Heart right ventricle (tissue), 16 donors: ENCODE results near the gene IZUMO4. TPM values are rescaled to one million over a fixed set of nuclear protein-coding genes. Genes with fewer than 3 reads are reported as not detected.
A peak's percentile ranks its signal among the peaks of the same experiment; 100 is the strongest.

Experiments used
- ATAC-seq, 8 donors: fragments of 200-7000 bp; cut with Tn5 transposase; one replicate each; pipeline ENCODE4 v1.9.1; 2020; ENCODE audit warnings: mild to moderate bottlenecking in 8 of 8, moderate library complexity in 8 of 8, moderate number of reproducible peaks in 1 of 8
- DNase-seq, 2 donors: peaks; one replicate each; pipeline ENCODE4 v3.0.0-alpha.2; 2020
- H3K27ac ChIP-seq, 10 donors: fragments of 200-600 bp; sonication (generic) in 2 of 10; one replicate each; pipeline versions ENCODE4 v1.5.0 to v1.8.0; 2020 to 2022; ENCODE audit warnings: mild to moderate bottlenecking in 3 of 10
- H3K27me3 ChIP-seq, 7 donors: fragments of 200-600 bp; one replicate each; pipeline ENCODE4 v1.8.0; 2021 to 2022; ENCODE audit warnings: mild to moderate bottlenecking in 2 of 7
- H3K36me3 ChIP-seq, 9 donors: fragments of 200-600 bp; sonication (generic) in 1 of 9; one replicate each; pipeline versions ENCODE4 v1.5.0 to v1.8.0; 2020 to 2022; ENCODE audit warnings: mild to moderate bottlenecking in 2 of 9
- H3K4me1 ChIP-seq, 9 donors: fragments of 200-600 bp; sonication (generic) in 1 of 9; one replicate each; pipeline versions ENCODE4 v1.5.0 to v1.8.0; 2020 to 2022; ENCODE audit warnings: mild to moderate bottlenecking in 4 of 9
- H3K4me3 ChIP-seq, 10 donors: fragments of 200-600 bp; sonication (generic) in 2 of 10; one replicate each; pipeline versions ENCODE4 v1.5.0 to v1.8.0; 2020 to 2022; ENCODE audit warnings: mild to moderate bottlenecking in 7 of 10, moderate library complexity in 2 of 10
- H3K9me3 ChIP-seq, 11 donors: fragments of 200-600 bp in 10 of 11; sonication (generic) in 2 of 11; one replicate each; pipeline versions ENCODE4 v1.5.0 to v1.8.0; 2013 to 2022; ENCODE audit warnings: mild to moderate bottlenecking in 2 of 11, control low read depth in 1 of 11, moderate library complexity in 1 of 11
- WGBS, 2 donors: extraction: QIAGEN DNeasy Blood & Tissue Kit; methylation state at CpG; one replicate each; pipeline ENCODE4 v1.1.7; 2013; ENCODE audit warnings: inconsistent platforms in 1 of 2; 5-methylcytosine and 5-hydroxymethylcytosine counted together
- intact Hi-C, 10 donors: fragments of 100-400 bp; cut with DNase I; formaldehyde crosslinking; loops; one replicate each; pipeline versions ENCODE4 v1.11.1 to v1.14.2; 2022
- polyA plus RNA-seq, 2 donors: library from polyadenylated mRNA; stranded (reverse); fragments of 200-250 nt; gene quantifications; one replicate each; pipeline ENCODE4 v1.2.3, GENCODE V29; 2013
- total RNA-seq, 10 donors: library from RNA; stranded (reverse); fragmentation: NEBNext Ultra II Directional in 3 of 10; extraction: Animal tissue kit (Norgen Biotek cat#: 25700) in 3 of 10; gene quantifications; one replicate each; pipeline versions ENCODE4 v1.2.1 to v1.2.4, GENCODE V29; 2021 to 2023
- TF ChIP-seq, protein P1 (sequence below), 9 donors: fragments of 200-600 bp; sonication (generic) in 2 of 9; IDR thresholded peaks; one replicate each; pipeline versions ENCODE4 v1.5.0 to v1.8.0; 2021 to 2022; ENCODE audit warnings: antibody characterized with exemption in 9 of 9, mild to moderate bottlenecking in 5 of 9, moderate library complexity in 1 of 9
- donor health status: Arrhythmogenic right ventricular cardiomyopathy.
- donor health status: ischemic (EF 13 %, LVEDD 7.1; RV severe dilation, severe dysfunction).
- donor health status: healthy with polysubstance abuse.
- donor health status: DM: no; HTN: yes; CAD: no.
- donor health status: DM: no; HTN: no; CAD: no.
- donor health status: ischemic (EF 25% LVEDD 6.9; RV normal size, moderate dysfunction).
- donor health status: ischemic (EF 25% LVEDD 5.7; RV mildly dilated, moderate dysfunction).
- donor health status: healthy.
- donor health status: DM: yes; HTN: yes; CAD: no.
- donor health status: Ischemic cardiomyopathy.
- donor health status: ischemic (EF 35%, LVEDD 5.7; RV mildly dilated, moderate dysfunction).
- donor health status: nonischemic (EF 11% LVEDD 7.7; RV severe dilation, severe dysfunction).
- donor health status: DM: yes; HTN: yes; CAD: no.
- donor health status: PGD.
- donor health status: ischemic (EF 29% LVEDD 5.4; RV normal size, mild dysfunction).
- donor health status: nonischemic (EF 23%, LVEDD 6.1; RV moderate dilation, normal function).

IZUMO4 gene
- total and polyA plus RNA-seq, 12 donors: 1.2 to 13.1 (median 2.7) TPM

DNA sequence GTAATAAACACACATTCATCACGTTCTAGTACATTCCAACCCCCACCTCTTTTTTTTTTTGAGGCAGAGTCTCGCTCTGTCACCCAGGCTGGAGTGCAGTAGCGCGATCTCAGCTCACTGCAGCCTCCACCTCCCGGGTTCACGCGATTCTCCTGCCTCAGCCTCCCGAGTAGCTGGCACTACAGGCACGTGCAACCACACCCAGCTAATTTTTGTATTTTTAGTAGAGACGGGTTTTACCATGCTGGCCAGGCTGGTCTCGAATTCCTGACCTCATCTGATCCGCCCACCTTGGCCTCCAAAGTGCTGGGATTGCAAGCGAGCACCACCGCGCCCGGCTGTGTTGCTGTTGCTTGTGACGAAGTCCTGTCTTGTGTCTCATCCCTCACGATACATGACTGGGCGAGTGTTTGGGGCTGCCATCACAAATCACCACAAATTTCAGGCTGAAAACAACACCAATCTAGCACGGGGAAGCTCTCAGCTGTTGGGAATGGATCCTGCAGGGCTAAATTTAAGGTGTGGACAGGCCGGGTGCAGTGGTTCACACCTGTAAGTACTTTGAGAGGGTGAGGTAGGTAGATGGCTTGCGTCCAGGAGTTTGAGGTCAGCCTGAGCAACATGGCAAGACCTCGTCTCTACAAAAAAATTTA, 16.3 kb upstream of the IZUMO4 start:
- 90% methylated on average over 23 of the region's 23 CpGs for WGBS, 2 donors
- ATAC-seq (no peak), DNase-seq (no peak)
- TF ChIP-seq, protein P1, sequence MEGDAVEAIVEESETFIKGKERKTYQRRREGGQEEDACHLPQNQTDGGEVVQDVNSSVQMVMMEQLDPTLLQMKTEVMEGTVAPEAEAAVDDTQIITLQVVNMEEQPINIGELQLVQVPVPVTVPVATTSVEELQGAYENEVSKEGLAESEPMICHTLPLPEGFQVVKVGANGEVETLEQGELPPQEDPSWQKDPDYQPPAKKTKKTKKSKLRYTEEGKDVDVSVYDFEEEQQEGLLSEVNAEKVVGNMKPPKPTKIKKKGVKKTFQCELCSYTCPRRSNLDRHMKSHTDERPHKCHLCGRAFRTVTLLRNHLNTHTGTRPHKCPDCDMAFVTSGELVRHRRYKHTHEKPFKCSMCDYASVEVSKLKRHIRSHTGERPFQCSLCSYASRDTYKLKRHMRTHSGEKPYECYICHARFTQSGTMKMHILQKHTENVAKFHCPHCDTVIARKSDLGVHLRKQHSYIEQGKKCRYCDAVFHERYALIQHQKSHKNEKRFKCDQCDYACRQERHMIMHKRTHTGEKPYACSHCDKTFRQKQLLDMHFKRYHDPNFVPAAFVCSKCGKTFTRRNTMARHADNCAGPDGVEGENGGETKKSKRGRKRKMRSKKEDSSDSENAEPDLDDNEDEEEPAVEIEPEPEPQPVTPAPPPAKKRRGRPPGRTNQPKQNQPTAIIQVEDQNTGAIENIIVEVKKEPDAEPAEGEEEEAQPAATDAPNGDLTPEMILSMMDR (IDR thresholded peaks at IDR 0.05): no peak
- H3K36me3 ChIP-seq: peaks cover 0 to 94% (median 27%) of the 10 kb centered on the region in 9 donors
- no peak overlapping the region for H3K4me3 ChIP-seq
- intact Hi-C loops: no loop called here
- H3K27ac ChIP-seq: no peak overlapping the region
- peaks cover 0 to 48% (median 14%) of the 10 kb centered on the region in 9 donors for H3K4me1 ChIP-seq
- H3K27me3 ChIP-seq: no peaks in the 10 kb centered on the region
- no peaks in the 10 kb centered on the region for H3K9me3 ChIP-seq

DNA sequence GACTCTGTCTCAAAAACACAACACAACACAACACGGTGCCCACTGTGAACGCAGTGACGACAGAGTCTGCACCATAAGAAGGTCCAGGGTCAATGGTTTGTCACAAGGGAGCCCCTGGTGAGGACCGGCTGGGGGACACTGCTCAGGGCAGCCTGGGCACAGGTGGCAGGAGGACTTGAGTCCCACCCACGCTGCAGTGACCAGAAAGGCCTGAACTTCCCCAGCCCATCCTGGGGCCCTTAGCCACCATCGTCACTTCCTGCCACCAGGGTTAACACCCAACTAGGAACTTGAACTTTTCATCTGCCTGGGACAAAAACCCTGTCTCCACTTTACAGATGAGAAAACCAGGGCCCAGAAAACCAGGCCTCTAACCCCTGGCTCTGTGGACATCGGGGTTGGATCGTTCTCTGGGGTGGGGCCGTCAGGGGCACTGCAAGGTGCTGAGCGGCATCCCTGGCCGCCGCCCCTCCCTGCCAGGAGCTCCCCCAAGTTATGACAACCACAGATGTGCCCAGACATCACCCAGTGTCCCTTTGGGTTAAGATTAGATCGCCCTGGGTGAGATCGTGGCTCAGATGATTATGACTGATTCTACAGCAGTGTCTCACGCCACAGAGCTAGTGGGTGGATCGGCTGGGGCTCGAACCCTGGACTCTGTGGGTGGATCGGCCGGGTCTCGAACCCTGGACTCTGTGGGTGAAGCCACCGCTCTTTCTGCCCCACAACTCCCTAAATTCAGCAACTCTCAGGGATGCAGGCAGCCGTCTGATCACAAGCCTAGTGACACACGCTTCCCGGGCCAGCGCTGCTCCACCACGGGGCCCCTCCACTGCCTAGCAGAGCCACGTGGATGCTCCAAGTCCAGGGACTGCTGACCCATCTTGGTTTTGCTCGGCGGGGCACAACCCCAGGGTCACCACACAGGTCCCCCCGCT, 14.6 kb upstream of the IZUMO4 start:
- Histone ChIP-seq H3K27me3 (no peaks in the 10 kb centered on the region), H3K9me3 (no peaks in the 10 kb centered on the region), H3K4me1 (peaks cover 0 to 64% (median 18%) of the 10 kb centered on the region in 9 donors), H3K27ac (peak overlapping the region in 5 of 10 donors; percentile 8 to 97 (median 31)), H3K4me3 (peak overlapping the region in 1 of 10 donors; percentile 63), H3K36me3 (peaks cover 0 to 77% (median 17%) of the 10 kb centered on the region in 9 donors)
- DNase-seq: no peak
- TF ChIP-seq, protein P1 (IDR thresholded peaks at IDR 0.05): no peak
- intact Hi-C loops: no loop called here
- peak in 4 of 8 donors; percentile 6 to 36 (median 24) for ATAC-seq
- 88 to 89% methylated on average over 30 of the region's 30 CpGs for WGBS, 2 donors

DNA sequence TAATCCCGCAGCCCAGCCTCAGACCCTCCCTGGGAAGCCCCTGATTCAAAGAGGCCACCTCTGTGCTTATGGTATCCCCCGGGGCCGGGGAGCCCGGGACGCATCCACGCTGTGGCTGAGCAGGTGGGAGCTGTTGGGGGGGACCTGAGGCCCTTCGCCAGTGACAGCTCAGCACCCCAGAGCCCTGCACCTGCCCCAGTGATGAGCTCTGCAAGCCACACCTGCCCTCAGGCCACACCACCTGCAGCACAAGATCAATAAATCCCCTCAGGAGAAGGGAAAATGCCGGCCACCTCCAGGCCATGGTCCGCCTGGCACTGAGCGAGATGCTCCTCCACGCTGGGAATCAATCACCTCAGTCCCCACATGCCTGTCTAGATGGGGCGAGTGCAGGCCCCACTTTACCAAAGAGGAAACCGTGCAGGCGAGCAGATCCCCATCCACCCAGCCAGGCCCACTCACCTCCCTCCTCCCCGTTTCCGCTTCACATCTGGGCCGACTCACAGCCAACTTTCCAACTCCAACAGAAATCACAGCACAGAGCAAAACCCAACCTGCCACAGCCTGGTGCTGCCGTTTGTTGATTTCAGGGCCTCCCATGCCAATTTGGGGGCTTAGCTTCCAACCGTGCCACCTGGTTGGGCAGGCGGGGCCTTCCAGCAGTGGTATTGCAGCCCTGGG, 13.4 kb upstream of the IZUMO4 start:
- DNase-seq (peak in 1 of 2 donors; percentile 50), ATAC-seq (peak in 5 of 8 donors; percentile 24 to 67 (median 46))
- 70 to 71% methylated on average over 20 of the region's 20 CpGs for WGBS, 2 donors
- peak overlapping the region in 8 of 10 donors; percentile 18 to 97 (median 52) for H3K27ac ChIP-seq
- peak overlapping the region in 6 of 10 donors; percentile 7 to 63 (median 20) for H3K4me3 ChIP-seq
- H3K9me3 ChIP-seq: no peaks in the 10 kb centered on the region
- peaks cover 0 to 65% (median 5%) of the 10 kb centered on the region in 9 donors for H3K36me3 ChIP-seq
- H3K4me1 ChIP-seq: peaks cover 0 to 76% (median 18%) of the 10 kb centered on the region in 9 donors
- intact Hi-C loops: no loop called here
- TF ChIP-seq, protein P1 (IDR thresholded peaks at IDR 0.05): no peak
- H3K27me3 ChIP-seq: no peaks in the 10 kb centered on the region
